SK-N-MC (cell line): ENCODE results near the gene RNF133.

ENCODE experiments used
- DNase-seq: peaks from one replicate; pipeline ENCODE4 v3.0.0-alpha.2; 2011; ENCODE audit warnings: low read depth, low spot score
- H3K27ac ChIP-seq: fragments of 200-600 bp; sonication (generic); 2 replicates; pipeline ENCODE4 v1.5.1; 2016; ENCODE audit warnings: mixed run types
- H3K36me3 ChIP-seq: fragments of 200-600 bp; sonication (generic); 2 replicates; pipeline ENCODE4 v1.6.1; 2017; ENCODE audit warnings: antibody characterized with exemption, low read length, mixed read lengths; ENCODE audit not compliant: insufficient read depth
- H3K4me3 ChIP-seq: fragments of 200-600 bp; sonication (generic); 2 replicates; pipeline ENCODE4 v1.5.1; 2016
- H3K9ac ChIP-seq: fragments of 200-600 bp; sonication (generic); 2 replicates; pipeline ENCODE4 v1.8.0; 2017; ENCODE audit warnings: mixed run types, mixed read lengths; ENCODE audit not compliant: insufficient read length
- H3K9me3 ChIP-seq: fragments of 200-600 bp; sonication (generic); 2 replicates; pipeline ENCODE4 v1.6.1; 2017; ENCODE audit warnings: low read depth, mild to moderate bottlenecking, antibody characterized with exemption, low read length, moderate library complexity, mixed read lengths
- EZH2 ChIP-seq: fragments of 200-600 bp; sonication (generic); IDR thresholded peaks from one replicate; pipeline ENCODE4 v1.6.1; 2017; ENCODE audit warnings: antibody characterized with exemption
- FOXP2 ChIP-seq: optimal IDR thresholded peaks from 2 replicates; pipeline ENCODE3; 2011; ENCODE audit warnings: mild to moderate bottlenecking, moderate library complexity; ENCODE audit not compliant: insufficient read depth; ENCODE audit errors: extremely low read length, control extremely low read depth
- POLR2AphosphoS5 ChIP-seq: IDR thresholded peaks from 2 replicates; pipeline ENCODE4 v1.6.1; 2012; ENCODE audit warnings: mild to moderate bottlenecking, low read depth, low read length, borderline replicate concordance

RNF133 gene

DNA sequence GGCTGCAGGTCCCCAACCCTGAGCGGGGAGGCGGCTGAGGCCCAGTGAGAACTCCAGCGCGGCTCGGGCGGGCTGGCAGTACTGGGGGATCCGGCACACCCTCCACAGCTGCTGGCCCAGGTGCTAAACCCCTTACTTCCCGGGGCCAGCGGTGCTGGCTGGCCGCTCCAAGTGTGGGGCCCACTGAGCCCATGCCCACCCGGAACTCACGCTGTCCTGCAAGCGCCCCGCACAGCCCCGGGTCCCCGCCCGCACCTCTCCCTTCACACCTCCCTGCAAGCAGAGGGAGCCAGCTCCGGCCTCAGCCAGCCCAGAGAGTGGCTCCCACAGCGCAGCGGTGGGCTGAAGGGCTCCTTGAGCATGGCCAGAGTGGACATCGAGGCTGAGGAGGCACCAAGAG is 25.0 kb downstream of the RNF133 start:
- Histone ChIP-seq H3K27ac (peak overlapping the region; percentile 70), H3K4me3 (peak overlapping the region; percentile 67; the same call in 1 of the 2 replicates), H3K9ac (no peak overlapping the region), H3K36me3 (no peaks in the 10 kb centered on the region), H3K9me3 (no peaks in the 10 kb centered on the region)
- TF ChIP-seq FOXP2 (no peak), EZH2 (no peak), POLR2AphosphoS5 (no peak)
- DNase-seq: no peak

DNA sequence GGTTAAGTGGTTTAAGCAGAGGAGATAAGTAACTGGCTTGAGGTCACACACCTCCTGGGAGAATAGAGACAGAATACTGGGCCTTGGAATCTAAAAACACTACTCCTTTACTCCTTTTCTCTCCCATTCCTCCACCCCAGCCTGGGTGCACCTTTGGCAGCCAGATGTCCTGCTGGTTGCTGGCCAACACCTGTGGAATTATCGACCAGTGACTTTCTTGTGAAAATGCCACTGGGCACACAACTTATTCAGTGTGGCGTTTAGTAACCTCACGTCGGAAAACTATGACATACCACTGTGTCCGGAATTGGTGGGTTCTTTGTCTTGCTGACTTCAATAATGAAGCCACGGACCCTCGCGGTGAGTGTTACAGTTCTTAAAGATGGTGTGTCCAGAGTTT is 26.4 kb downstream of the RNF133 start:
- DNase-seq: no peak
- Histone ChIP-seq H3K4me3 (no peak overlapping the region), H3K9ac (no peak overlapping the region), H3K9me3 (no peaks in the 10 kb centered on the region), H3K36me3 (no peaks in the 10 kb centered on the region), H3K27ac (no peak overlapping the region)
- TF ChIP-seq POLR2AphosphoS5 (no peak), EZH2 (no peak), FOXP2 (no peak)

DNA sequence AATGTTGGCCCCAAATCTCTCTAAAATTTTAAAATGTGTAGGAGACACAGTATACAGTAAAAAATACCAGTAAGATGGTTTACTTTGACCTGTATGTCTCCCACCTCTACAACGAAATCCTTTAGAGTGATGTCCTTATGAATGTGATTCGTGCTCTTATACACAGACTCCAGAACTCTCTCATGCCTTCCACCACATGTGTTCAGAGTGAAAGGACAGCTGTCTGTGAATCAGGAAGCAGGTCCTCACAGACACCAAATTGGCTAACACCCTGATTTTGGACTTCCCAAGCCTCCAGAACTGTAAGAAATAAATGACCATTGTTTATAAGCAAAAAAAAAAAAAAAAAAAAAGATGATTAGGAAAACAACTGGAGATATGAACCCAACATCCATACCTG is 35.2 kb downstream of the RNF133 start:
- Histone ChIP-seq H3K36me3 (no peaks in the 10 kb centered on the region), H3K4me3 (no peak overlapping the region), H3K9ac (no peak overlapping the region), H3K27ac (no peak overlapping the region), H3K9me3 (no peaks in the 10 kb centered on the region)
- TF ChIP-seq FOXP2: no peak
- no peak for TF ChIP-seq POLR2AphosphoS5
- no peak for DNase-seq

DNA sequence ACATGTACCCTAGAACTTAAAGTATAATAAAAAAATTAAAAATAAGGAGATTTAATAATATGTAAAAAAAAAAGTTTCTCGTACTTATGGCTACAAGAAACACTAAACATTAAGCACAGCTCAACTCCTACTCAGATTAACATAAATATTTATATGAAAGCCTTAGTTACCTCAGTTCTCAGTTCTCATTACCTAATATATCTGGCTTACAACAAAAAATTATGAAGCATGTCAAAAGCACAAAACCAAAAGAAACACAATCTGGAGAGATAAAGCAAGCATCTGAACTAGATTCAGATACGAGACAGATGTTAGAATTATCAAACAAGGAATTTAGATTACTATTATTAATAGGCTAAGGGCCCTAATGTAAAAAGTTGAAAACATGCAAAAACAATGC is 40.1 kb downstream of the RNF133 start:
- no peaks in the 10 kb centered on the region for H3K36me3 ChIP-seq
- H3K9ac ChIP-seq: no peak overlapping the region
- no peak for DNase-seq
- H3K9me3 ChIP-seq: no peaks in the 10 kb centered on the region
- no peak overlapping the region for H3K27ac ChIP-seq
- no peak for TF ChIP-seq EZH2
- no peak for TF ChIP-seq FOXP2
- TF ChIP-seq POLR2AphosphoS5: no peak
- no peak overlapping the region for H3K4me3 ChIP-seq

DNA sequence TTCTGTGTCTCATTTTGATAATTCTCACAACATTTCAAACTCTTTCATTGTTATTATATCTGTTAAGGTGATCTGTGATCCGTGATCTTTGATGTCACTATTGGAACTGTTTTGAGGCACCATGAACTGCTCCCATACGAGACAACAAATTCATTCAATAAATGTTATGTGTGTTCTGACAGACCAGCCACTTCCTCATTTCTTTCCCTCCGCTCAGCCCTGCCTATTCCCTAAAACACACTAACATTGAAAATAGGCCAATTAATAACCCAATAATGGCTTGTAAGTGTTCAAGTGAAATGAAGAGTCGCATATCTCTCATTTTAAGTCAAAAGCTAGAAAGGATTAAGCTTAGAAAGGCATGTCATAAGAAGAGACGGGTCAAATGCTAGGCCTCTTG is 45.2 kb downstream of the RNF133 start:
- Histone ChIP-seq H3K4me3 (no peak overlapping the region), H3K36me3 (no peaks in the 10 kb centered on the region), H3K9ac (no peak overlapping the region), H3K27ac (no peak overlapping the region), H3K9me3 (no peaks in the 10 kb centered on the region)
- DNase-seq: no peak
- TF ChIP-seq POLR2AphosphoS5 (no peak), EZH2 (no peak), FOXP2 (no peak)

DNA sequence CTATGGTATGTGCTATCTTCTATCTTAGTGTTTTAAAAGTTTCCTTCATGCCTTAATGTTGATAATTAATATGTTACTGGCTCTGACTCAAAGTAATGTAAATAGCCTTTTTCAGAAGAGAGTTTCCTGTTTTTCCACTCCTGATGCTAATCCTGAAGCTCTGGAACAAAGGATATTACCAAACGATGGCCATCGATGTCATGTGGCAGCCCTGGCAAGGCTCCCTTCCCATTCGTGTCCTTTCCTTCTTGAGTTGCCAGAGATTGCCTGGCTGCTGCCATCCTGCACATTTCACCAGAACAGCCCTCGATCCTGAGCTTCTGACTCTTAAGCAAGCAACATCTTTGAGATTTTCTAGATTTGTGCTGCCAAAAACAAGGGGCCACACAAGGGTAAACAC is 46.0 kb downstream of the RNF133 start:
- Histone ChIP-seq H3K9me3 (no peaks in the 10 kb centered on the region), H3K36me3 (no peaks in the 10 kb centered on the region), H3K4me3 (no peak overlapping the region), H3K27ac (no peak overlapping the region), H3K9ac (no peak overlapping the region)
- no peak for DNase-seq
- TF ChIP-seq EZH2 (no peak), POLR2AphosphoS5 (no peak), FOXP2 (no peak)

DNA sequence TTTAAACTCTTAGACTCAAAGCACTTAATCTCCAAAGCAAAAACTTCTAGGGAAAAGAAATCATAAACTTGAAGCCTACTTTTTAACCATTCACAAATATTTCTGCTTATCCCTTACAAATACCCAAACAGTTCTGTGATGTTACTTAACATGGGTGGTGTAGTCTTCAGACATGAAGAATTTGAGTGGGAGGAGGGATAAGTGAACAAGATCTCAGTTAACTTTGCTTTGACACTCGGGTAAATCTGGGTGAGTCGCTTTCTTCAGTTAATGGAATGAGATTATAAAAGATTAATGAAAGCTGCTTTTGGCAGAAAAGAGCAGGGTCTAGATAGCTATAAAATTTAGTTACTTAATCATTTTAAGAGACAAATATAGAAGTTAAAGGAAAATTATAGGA is 47.5 kb downstream of the RNF133 start:
- no peak for DNase-seq
- Histone ChIP-seq H3K9ac (no peak overlapping the region), H3K27ac (no peak overlapping the region), H3K36me3 (no peaks in the 10 kb centered on the region), H3K4me3 (no peak overlapping the region), H3K9me3 (no peaks in the 10 kb centered on the region)
- TF ChIP-seq FOXP2 (no peak), EZH2 (no peak), POLR2AphosphoS5 (no peak)
